Uterus (tissue), 4 donors: ENCODE data around the gene C22orf23. TPM values are rescaled to one million over a fixed set of nuclear protein-coding genes. Genes with fewer than 3 reads are reported as not detected.

Source experiments
- DNase-seq, 2 donors: peaks; one replicate each; pipeline ENCODE4 v3.0.0-alpha.2; 2019 to 2020
- H3K27ac ChIP-seq, 2 donors: fragments of 200-600 bp; sonication (generic); 1 replicate in 1 of 2; 2 replicates in 1 of 2; pipeline ENCODE4 v1.5.1; 2016 to 2018
- H3K27me3 ChIP-seq, 2 donors: fragments of 200-600 bp; sonication (generic); one replicate each; pipeline ENCODE4 v1.5.1; 2018 to 2019; ENCODE audit warnings: control low read depth in 1 of 2
- H3K36me3 ChIP-seq, 2 donors: fragments of 200-600 bp; sonication (generic); one replicate each; pipeline ENCODE4 v1.5.1; 2019; ENCODE audit warnings: control low read depth in 1 of 2
- H3K4me1 ChIP-seq, 2 donors: fragments of 200-600 bp; sonication (generic); one replicate each; pipeline ENCODE4 v1.5.1; 2018 to 2019; ENCODE audit warnings: control low read depth in 1 of 2
- H3K4me3 ChIP-seq, 2 donors: fragments of 200-600 bp; sonication (generic); 1 replicate in 1 of 2; 2 replicates in 1 of 2; pipeline ENCODE4 v1.5.1; 2018 to 2019; ENCODE audit warnings: mild to moderate bottlenecking in 1 of 2
- H3K9me3 ChIP-seq, 2 donors: fragments of 200-600 bp; sonication (generic); one replicate each; pipeline ENCODE4 v1.5.1; 2019; ENCODE audit warnings: control low read depth in 1 of 2
- POLR2A ChIP-seq, 2 donors: fragments of 450-650 bp; IDR thresholded peaks; one replicate each; pipeline ENCODE4 v1.6.1; 2016; ENCODE audit warnings: antibody characterized with exemption in 2 of 2, mild to moderate bottlenecking in 1 of 2, moderate library complexity in 1 of 2
- intact Hi-C: fragments of 100-400 bp; cut with DNase I; formaldehyde crosslinking; loops from one replicate; pipeline ENCODE4 v1.15.1; 2023; ENCODE audit warnings: low total_unique reads
- total RNA-seq, 4 donors: library from RNA; depleted of rRNA in 3 of 4; stranded (reverse); fragments of >200 nt in 3 of 4; gene quantifications; one replicate each; pipeline versions ENCODE4 v1.1.0 to v1.2.4, GENCODE V29; 2014 to 2023
- TF ChIP-seq, protein P1 (sequence below), 4 experiments: fragments of 200-600 bp in 2 of 4; fragments of 450-650 bp in 2 of 4; sonication (generic) in 2 of 4; IDR thresholded peaks; one replicate each; pipeline ENCODE4 v1.5.1; 2016 to 2019; ENCODE audit warnings: antibody characterized with exemption in 4 of 4, mild to moderate bottlenecking in 2 of 4, moderate library complexity in 1 of 4
- donor health status: DM: yes; HTN: yes; CAD: no.

C22orf23 gene
- total RNA-seq, 4 donors from 2014 or later, result 0.40 to 0.76 TPM; not detected in 2

DNA sequence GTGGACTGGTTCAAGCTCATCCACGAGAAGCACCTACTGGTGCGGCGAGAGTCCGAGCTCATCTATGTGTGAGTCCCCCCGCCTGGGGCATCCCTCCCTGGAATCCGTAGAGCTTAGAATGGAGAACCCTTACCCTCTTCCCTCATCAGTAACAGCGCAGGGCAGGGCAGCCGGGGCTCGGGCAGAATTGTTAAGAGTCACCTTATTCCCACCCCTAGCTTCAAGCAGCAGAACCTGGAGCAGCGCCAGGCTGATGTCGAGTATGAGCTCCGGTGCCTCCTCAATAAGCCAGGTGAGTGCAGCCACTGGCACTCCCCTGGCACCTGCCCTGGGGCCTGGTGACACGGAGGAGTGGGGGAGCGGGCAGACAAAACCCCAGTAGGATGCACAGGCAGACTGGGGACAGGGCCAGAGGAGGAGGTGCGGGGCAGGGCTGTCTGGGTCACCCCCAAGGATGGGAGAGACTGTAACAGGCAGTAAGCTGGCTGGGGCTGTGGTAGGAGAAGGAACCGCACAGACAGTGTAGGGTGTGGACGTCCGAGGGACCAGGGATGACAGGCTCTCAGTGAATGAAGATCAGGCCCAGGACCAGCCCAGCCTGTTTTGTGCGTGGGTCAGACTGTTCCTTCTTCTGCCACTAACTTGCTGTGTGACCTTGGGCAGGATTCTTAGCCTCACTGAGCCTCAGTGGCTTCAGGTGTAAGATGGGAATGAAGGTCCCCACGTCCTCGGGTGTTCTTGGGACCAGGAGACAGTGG is 20.4 kb downstream of the C22orf23 start:
- no peaks in the 10 kb centered on the region for H3K36me3 ChIP-seq
- H3K27me3 ChIP-seq, result no peaks in the 10 kb centered on the region
- peaks cover 0 to 11% of the 10 kb centered on the region in 2 donors for H3K4me1 ChIP-seq
- H3K9me3 ChIP-seq, result no peaks in the 10 kb centered on the region
- TF ChIP-seq, protein P1, sequence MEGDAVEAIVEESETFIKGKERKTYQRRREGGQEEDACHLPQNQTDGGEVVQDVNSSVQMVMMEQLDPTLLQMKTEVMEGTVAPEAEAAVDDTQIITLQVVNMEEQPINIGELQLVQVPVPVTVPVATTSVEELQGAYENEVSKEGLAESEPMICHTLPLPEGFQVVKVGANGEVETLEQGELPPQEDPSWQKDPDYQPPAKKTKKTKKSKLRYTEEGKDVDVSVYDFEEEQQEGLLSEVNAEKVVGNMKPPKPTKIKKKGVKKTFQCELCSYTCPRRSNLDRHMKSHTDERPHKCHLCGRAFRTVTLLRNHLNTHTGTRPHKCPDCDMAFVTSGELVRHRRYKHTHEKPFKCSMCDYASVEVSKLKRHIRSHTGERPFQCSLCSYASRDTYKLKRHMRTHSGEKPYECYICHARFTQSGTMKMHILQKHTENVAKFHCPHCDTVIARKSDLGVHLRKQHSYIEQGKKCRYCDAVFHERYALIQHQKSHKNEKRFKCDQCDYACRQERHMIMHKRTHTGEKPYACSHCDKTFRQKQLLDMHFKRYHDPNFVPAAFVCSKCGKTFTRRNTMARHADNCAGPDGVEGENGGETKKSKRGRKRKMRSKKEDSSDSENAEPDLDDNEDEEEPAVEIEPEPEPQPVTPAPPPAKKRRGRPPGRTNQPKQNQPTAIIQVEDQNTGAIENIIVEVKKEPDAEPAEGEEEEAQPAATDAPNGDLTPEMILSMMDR (IDR thresholded peaks at IDR 0.05), result no peak
- TF ChIP-seq POLR2A (IDR thresholded peaks at IDR 0.05), result no peak
- intact Hi-C loops, result loop anchor here (5.0 kb wide), 1 partner anchor 36 kb away; no protein-coding TSS in a partner anchor
- peak overlapping the region; percentile 60 to 68 for H3K27ac ChIP-seq
- no peak overlapping the region for H3K4me3 ChIP-seq
- peak; percentile 36 to 55 for DNase-seq

DNA sequence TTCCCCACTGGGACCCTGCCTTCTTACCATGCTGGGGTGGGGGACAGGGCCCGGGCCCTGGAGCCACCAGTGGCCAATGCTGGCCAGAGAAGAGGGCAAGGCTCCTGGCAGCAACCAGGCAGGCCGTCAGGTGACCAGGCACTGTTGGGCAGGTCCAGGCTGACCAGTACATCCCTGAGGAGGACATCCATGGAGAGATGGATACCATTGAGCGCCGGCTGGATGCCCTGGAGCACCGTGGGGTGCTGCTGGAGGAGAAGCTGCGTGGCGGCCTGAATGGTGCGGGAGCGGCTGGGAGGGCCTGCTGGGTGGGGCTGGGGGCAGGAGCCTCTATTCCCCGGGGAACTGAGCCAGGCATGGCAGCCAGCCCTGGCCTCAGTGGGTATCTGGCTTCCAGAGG is 21.0 kb downstream of the C22orf23 start:
- Histone ChIP-seq H3K4me3 (no peak overlapping the region), H3K27me3 (no peaks in the 10 kb centered on the region), H3K4me1 (peaks cover 0 to 11% of the 10 kb centered on the region in 2 donors), H3K9me3 (no peaks in the 10 kb centered on the region), H3K27ac (peak overlapping the region in 1 of 2 donors; percentile 60), H3K36me3 (no peaks in the 10 kb centered on the region)
- intact Hi-C loops, result loop anchor here (5.0 kb wide), 1 partner anchor 35 kb away; no protein-coding TSS in a partner anchor
- DNase-seq, result no peak
- TF ChIP-seq, protein P1 (IDR thresholded peaks at IDR 0.05), result no peak
- TF ChIP-seq POLR2A (IDR thresholded peaks at IDR 0.05), result no peak

DNA sequence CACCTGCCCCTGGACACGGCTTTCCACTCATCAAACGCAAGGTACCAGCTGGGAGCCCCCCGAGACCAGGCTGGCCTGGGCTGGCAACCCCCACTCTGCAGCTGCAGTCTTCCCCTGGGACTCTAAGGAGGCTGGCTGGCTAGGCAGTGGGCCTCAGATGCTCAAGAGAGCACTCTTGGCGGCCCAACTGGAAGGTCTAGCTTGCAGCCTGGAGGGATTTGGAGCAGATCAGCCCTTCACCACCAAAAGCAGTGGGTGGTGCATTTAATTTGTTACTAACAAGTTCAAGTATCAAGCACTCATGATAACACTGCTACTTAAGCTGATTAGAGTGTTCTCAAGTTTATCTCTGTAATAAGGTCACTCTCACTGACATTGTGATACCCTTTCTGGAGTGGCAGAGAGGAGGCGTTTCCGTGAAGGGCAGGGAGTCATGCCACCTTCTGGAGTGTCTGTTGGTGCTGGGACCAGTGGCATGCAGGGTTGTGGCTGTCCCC is 21.5 kb downstream of the C22orf23 start:
- Histone ChIP-seq H3K4me1 (peaks cover 0 to 11% of the 10 kb centered on the region in 2 donors), H3K9me3 (no peaks in the 10 kb centered on the region), H3K27me3 (no peaks in the 10 kb centered on the region), H3K4me3 (no peak overlapping the region), H3K36me3 (no peaks in the 10 kb centered on the region), H3K27ac (no peak overlapping the region)
- DNase-seq, result no peak
- intact Hi-C loops, result loop anchor here (5.0 kb wide), 1 partner anchor 35 kb away; no protein-coding TSS in a partner anchor
- TF ChIP-seq POLR2A (IDR thresholded peaks at IDR 0.05), result no peak
- TF ChIP-seq, protein P1 (IDR thresholded peaks at IDR 0.05), result no peak

DNA sequence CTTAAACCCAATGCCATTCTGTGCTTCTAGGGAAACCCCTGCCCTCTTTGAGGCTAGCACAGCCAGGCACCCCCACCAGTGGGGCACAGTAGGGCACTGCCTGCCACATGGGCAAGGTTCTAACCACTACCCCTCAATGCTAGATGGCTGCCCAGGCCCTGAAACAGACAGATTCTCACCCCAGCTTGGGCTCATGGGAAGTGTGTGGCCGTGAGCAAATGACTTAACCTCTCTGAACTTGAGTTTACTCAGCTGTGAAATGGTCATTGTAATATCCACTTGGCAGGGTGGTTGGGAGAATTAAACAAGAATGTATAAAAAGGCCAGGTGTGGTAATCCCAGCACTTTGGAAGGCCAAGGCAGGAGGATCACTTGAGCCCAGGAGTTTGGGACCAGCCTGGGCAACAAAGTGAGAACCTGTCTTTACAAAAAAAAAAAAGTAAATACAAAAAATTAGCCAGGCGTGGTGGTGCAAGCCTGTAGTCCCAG is 22.4 kb downstream of the C22orf23 start:
- H3K4me1 ChIP-seq, result peaks cover 0 to 11% of the 10 kb centered on the region in 2 donors
- no peak overlapping the region for H3K4me3 ChIP-seq
- H3K27me3 ChIP-seq, result no peaks in the 10 kb centered on the region
- TF ChIP-seq, protein P1 (IDR thresholded peaks at IDR 0.05), result no peak
- TF ChIP-seq POLR2A (IDR thresholded peaks at IDR 0.05), result no peak
- H3K36me3 ChIP-seq, result no peaks in the 10 kb centered on the region
- no peaks in the 10 kb centered on the region for H3K9me3 ChIP-seq
- no peak for DNase-seq
- peak overlapping the region; percentile 46 to 57 for H3K27ac ChIP-seq
- intact Hi-C loops, result loop anchor here (5.0 kb wide), 1 partner anchor 34 kb away; no protein-coding TSS in a partner anchor
